Neural progenitor cell (in vitro differentiated cells): Measurements from ENCODE around the gene NUCB1. TPM values are rescaled to one million over a fixed set of nuclear protein-coding genes. Genes with fewer than 3 reads are reported as not detected.

ENCODE experiments used
- DNase-seq: peaks from one replicate; pipeline ENCODE4 v3.0.0-alpha.2; 2016; ENCODE audit warnings: low spot score
- H2AFZ ChIP-seq: fragments of 200-600 bp; sonication (generic); replicated peaks from 2 replicates; pipeline ENCODE4 v1.6.1; 2016; ENCODE audit warnings: antibody characterized with exemption
- H3F3A ChIP-seq: fragments of 200-600 bp; sonication (generic); 2 replicates; pipeline ENCODE4 v1.6.1; 2016; ENCODE audit warnings: antibody characterized with exemption, low read depth
- H3K27ac ChIP-seq: fragments of 200-600 bp; sonication (generic); 2 replicates; pipeline ENCODE4 v1.5.1; 2016; ENCODE audit warnings: mild to moderate bottlenecking
- H3K27me3 ChIP-seq: fragments of 200-600 bp; sonication (generic); 2 replicates; pipeline ENCODE4 v1.6.1; 2016; ENCODE audit warnings: mild to moderate bottlenecking, moderate library complexity
- H3K36me3 ChIP-seq: fragments of 200-600 bp; sonication (generic); 2 replicates; pipeline ENCODE4 v1.5.1; 2016
- H3K4me1 ChIP-seq: fragments of 200-600 bp; sonication (generic); 2 replicates; pipeline ENCODE4 v1.6.1; 2016; ENCODE audit warnings: mixed run types
- H3K4me2 ChIP-seq: fragments of 200-600 bp; sonication (generic); 2 replicates; pipeline ENCODE4 v1.6.1; 2016
- H3K4me3 ChIP-seq: fragments of 200-600 bp; sonication (generic); 2 replicates; pipeline ENCODE4 v1.5.1; 2016
- H3K79me2 ChIP-seq: fragments of 200-600 bp; sonication (generic); 2 replicates; pipeline ENCODE4 v1.6.1; 2016; ENCODE audit warnings: low read depth
- H3K9ac ChIP-seq: fragments of 200-600 bp; sonication (generic); 2 replicates; pipeline ENCODE4 v1.6.1; 2016
- H3K9me3 ChIP-seq: fragments of 200-600 bp; sonication (generic); 2 replicates; pipeline ENCODE4 v1.5.1; 2016; ENCODE audit warnings: low read depth
- H4K20me1 ChIP-seq: fragments of 200-600 bp; sonication (generic); 2 replicates; pipeline ENCODE4 v1.6.1; 2016; ENCODE audit warnings: low read depth
- H3K27ac Mint-ChIP-seq: 3 replicates; pipeline ENCODE4 v1.8.0; 2021; ENCODE audit warnings: mixed read lengths
- H3K27me3 Mint-ChIP-seq: 2 replicates; pipeline ENCODE4 v1.8.0; 2022; ENCODE audit warnings: low read depth, mild to moderate bottlenecking, inconsistent platforms, moderate library complexity, mixed read lengths; ENCODE audit not compliant: insufficient read depth
- H3K36me3 Mint-ChIP-seq: 3 replicates; pipeline ENCODE4 v1.8.0; 2021; ENCODE audit warnings: mixed read lengths
- H3K4me1 Mint-ChIP-seq: 3 replicates; pipeline ENCODE4 v1.8.0; 2021; ENCODE audit warnings: mixed read lengths
- H3K4me3 Mint-ChIP-seq: 3 replicates; pipeline ENCODE4 v1.8.0; 2021; ENCODE audit warnings: mild to moderate bottlenecking, moderate library complexity, mixed read lengths
- H3K9me3 Mint-ChIP-seq: 3 replicates; pipeline ENCODE4 v1.8.0; 2020; ENCODE audit warnings: mixed read lengths
- CTCF ChIP-seq: fragments of 200-600 bp; sonication (generic); IDR thresholded peaks from 2 replicates; pipeline ENCODE4 v1.5.1; 2017; ENCODE audit warnings: antibody characterized with exemption, mild to moderate bottlenecking
- EZH2 ChIP-seq: fragments of 200-600 bp; sonication (generic); IDR thresholded peaks from 2 replicates; pipeline ENCODE4 v1.6.1; 2017; ENCODE audit warnings: antibody characterized with exemption, mild to moderate bottlenecking, moderate library complexity
- EZH2phosphoT487 ChIP-seq: fragments of 200-600 bp; sonication (generic); IDR thresholded peaks from 2 replicates; pipeline ENCODE4 v1.6.1; 2017; ENCODE audit warnings: antibody characterized with exemption
- total RNA-seq: library from RNA; depleted of rRNA; stranded (reverse); fragments of >200 nt; gene quantifications from 2 replicates; pipeline ENCODE4 v1.2.3, GENCODE V29; 2015; ENCODE audit warnings: low replicate concordance

The NUCB1 gene
- total RNA-seq, 1 donor from 2014 or later = 73.5 TPM

- DNase-seq = no peak
- H3K4me3 Mint-ChIP-seq = no peak overlapping the region
- Histone ChIP-seq H3K36me3 (no peaks in the 10 kb centered on the region), H3K9ac (no peak overlapping the region), H3K79me2 (no peaks in the 10 kb centered on the region), H4K20me1 (no peaks in the 10 kb centered on the region), H3K9me3 (no peaks in the 10 kb centered on the region), H3K4me1 (no peaks in the 10 kb centered on the region), H3K4me3 (no peak overlapping the region), H2AFZ (no peak overlapping the region), H3F3A (no peaks in the 10 kb centered on the region), H3K27me3 (no peaks in the 10 kb centered on the region), H3K4me2 (no peak overlapping the region), H3K27ac (no peak overlapping the region)
- no peak overlapping the region for H3K27ac Mint-ChIP-seq
- TF ChIP-seq EZH2 (no peak), EZH2phosphoT487 (no peak), CTCF (no peak)
- no peaks in the 10 kb centered on the region for H3K36me3 Mint-ChIP-seq
- peaks cover 11% of the 10 kb centered on the region for H3K4me1 Mint-ChIP-seq
- peaks cover 4% of the 10 kb centered on the region for H3K9me3 Mint-ChIP-seq
- peaks cover 9% of the 10 kb centered on the region for H3K27me3 Mint-ChIP-seq
These were observed 46.5 kb downstream of the NUCB1 start for GRCh38 chr19:48946463-48947257.

- Mint-ChIP-seq H3K4me3 (no peak overlapping the region), H3K27me3 (peaks cover 9% of the 10 kb centered on the region), H3K4me1 (peaks cover 11% of the 10 kb centered on the region), H3K9me3 (peaks cover 4% of the 10 kb centered on the region), H3K27ac (no peak overlapping the region), H3K36me3 (no peaks in the 10 kb centered on the region)
- Histone ChIP-seq H3K4me1 (no peaks in the 10 kb centered on the region), H3K9me3 (no peaks in the 10 kb centered on the region), H3K9ac (no peak overlapping the region), H3K36me3 (no peaks in the 10 kb centered on the region), H3K27me3 (no peaks in the 10 kb centered on the region), H3K79me2 (no peaks in the 10 kb centered on the region), H4K20me1 (no peaks in the 10 kb centered on the region), H3K4me2 (no peak overlapping the region), H3K27ac (no peak overlapping the region), H3K4me3 (no peak overlapping the region), H2AFZ (no peak overlapping the region), H3F3A (no peaks in the 10 kb centered on the region)
- DNase-seq = no peak
- TF ChIP-seq CTCF (no peak), EZH2 (no peak), EZH2phosphoT487 (no peak)
These were observed 47.1 kb downstream of the NUCB1 start for GRCh38 chr19:48947258-48947542.

GRCh38 chr19:48950159-48950558 lies 50.0 kb downstream of the NUCB1 start:
- TF ChIP-seq CTCF (no peak), EZH2 (no peak), EZH2phosphoT487 (no peak)
- Mint-ChIP-seq H3K4me1 (peaks cover 3% of the 10 kb centered on the region), H3K4me3 (no peak overlapping the region), H3K36me3 (no peaks in the 10 kb centered on the region), H3K9me3 (peaks cover 4% of the 10 kb centered on the region), H3K27ac (no peak overlapping the region), H3K27me3 (peaks cover 7% of the 10 kb centered on the region)
- Histone ChIP-seq H2AFZ (no peak overlapping the region), H3K4me3 (no peak overlapping the region), H3K27me3 (no peaks in the 10 kb centered on the region), H3F3A (peaks cover 6% of the 10 kb centered on the region), H3K79me2 (peaks cover 3% of the 10 kb centered on the region), H3K27ac (no peak overlapping the region), H4K20me1 (no peaks in the 10 kb centered on the region), H3K36me3 (no peaks in the 10 kb centered on the region), H3K9me3 (no peaks in the 10 kb centered on the region), H3K4me2 (no peak overlapping the region), H3K4me1 (no peaks in the 10 kb centered on the region), H3K9ac (no peak overlapping the region)
- no peak for DNase-seq
